Transverse colon (tissue), 4 donors: ENCODE results near the gene PDE1C.

Experiments
- CTCF ChIP-seq, 5 experiments: fragments of 200-600 bp in 3 of 5; fragments of 450-650 bp in 2 of 5; sonication (generic) in 3 of 5; IDR thresholded peaks; 1 replicate in 2 of 5; 2 replicates in 3 of 5; pipeline ENCODE4 v1.5.1; 2016 to 2017; ENCODE audit warnings: antibody characterized with exemption in 5 of 5, inconsistent platforms in 3 of 5, mild to moderate bottlenecking in 2 of 5, moderate library complexity in 1 of 5
- EP300 ChIP-seq: sonication (generic); formaldehyde crosslinking; IDR thresholded peaks from one replicate; pipeline ENCODE4 v1.6.1; 2017; ENCODE audit warnings: antibody characterized with exemption, low read depth
- POLR2A ChIP-seq: fragments of 450-650 bp; IDR thresholded peaks from one replicate; pipeline ENCODE4 v1.6.1; 2016; ENCODE audit warnings: antibody characterized with exemption, mild to moderate bottlenecking, moderate library complexity
- POLR2AphosphoS5 ChIP-seq, 3 donors: sonication (generic); formaldehyde crosslinking; IDR thresholded peaks; one replicate each; pipeline ENCODE4 v1.6.1; 2016; ENCODE audit warnings: antibody characterized with exemption in 3 of 3

DNA sequence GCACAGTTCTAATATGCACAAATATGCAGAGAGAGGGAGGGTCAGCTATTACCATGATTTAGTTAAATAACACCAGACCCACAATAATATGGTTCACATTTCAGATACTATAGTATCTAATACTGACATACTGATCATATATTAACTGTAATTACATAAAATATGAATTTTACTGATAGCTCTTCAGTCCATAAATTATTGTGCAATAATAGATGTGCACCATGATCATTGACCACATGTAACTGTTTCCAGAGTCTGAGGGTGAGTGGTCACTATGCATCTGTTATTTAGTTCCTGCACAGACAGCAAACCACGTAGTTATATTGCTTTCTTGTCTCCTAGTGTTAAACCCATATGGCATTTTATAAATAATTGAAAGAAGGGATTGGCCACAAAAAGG lies 353.9 kb downstream of the PDE1C start:
- no peak for TF ChIP-seq POLR2AphosphoS5 (IDR thresholded peaks at IDR 0.05)
- TF ChIP-seq CTCF (IDR thresholded peaks at IDR 0.05), result no peak
- TF ChIP-seq POLR2A, result no peak
- TF ChIP-seq EP300, result no peak
